Naive thymus-derived CD8-positive, alpha-beta T cell (primary cell): ENCODE results near the gene KRTAP10-10. TPM values are rescaled to one million over a fixed set of nuclear protein-coding genes. Genes with fewer than 3 reads are reported as not detected.
"Not testable (repeated sequence)": the region's sequence is repeated elsewhere in the genome, so short reads cannot be mapped to it uniquely, and the experiment has no call there.

ENCODE experiments used
- ATAC-seq, 2 donors: fragments of 150-1000 bp; cut with Tn5 transposase in 1 of 2; sonication (Bioruptor Pico), chemical (Tn5 transposase) in 1 of 2; 1 replicate in 1 of 2; 2 replicates in 1 of 2; pipeline ENCODE4 v1.10.0; 2021; ENCODE audit warnings: mild to moderate bottlenecking in 2 of 2, moderate library complexity in 2 of 2
- POLR2A ChIA-PET: fragments of 350-600 bp; sonication (Branson Sonifier 250); formaldehyde crosslinking; loops from one replicate; lab custom pipeline; 2021; ENCODE audit warnings: antibody characterized with exemption; lab: Charles Lee
- DNase-seq, 10 donors: peaks; one replicate each; pipeline versions ENCODE4 v3.0.0 to v3.0.0-alpha.2; 2020 to 2022
- H3K27ac Mint-ChIP-seq, 10 donors: one replicate each; pipeline ENCODE4 v1.8.0; 2020 to 2022; ENCODE audit warnings: mild to moderate bottlenecking in 10 of 10, mixed read lengths in 10 of 10, moderate library complexity in 4 of 10, inconsistent platforms in 1 of 10
- H3K27me3 Mint-ChIP-seq, 5 donors: one replicate each; pipeline ENCODE4 v1.8.0; 2021 to 2022; ENCODE audit warnings: mixed read lengths in 5 of 5
- H3K36me3 Mint-ChIP-seq, 3 donors: one replicate each; pipeline ENCODE4 v1.8.0; 2020 to 2022; ENCODE audit warnings: mixed read lengths in 3 of 3, mild to moderate bottlenecking in 2 of 3, inconsistent platforms in 1 of 3
- H3K4me1 Mint-ChIP-seq, 4 donors: one replicate each; pipeline ENCODE4 v1.8.0; 2021 to 2022; ENCODE audit warnings: mixed read lengths in 4 of 4
- H3K4me3 Mint-ChIP-seq, 10 donors: one replicate each; pipeline ENCODE4 v1.8.0; 2020 to 2022; ENCODE audit warnings: mild to moderate bottlenecking in 10 of 10, mixed read lengths in 10 of 10, moderate library complexity in 6 of 10, inconsistent platforms in 1 of 10
- H3K9me3 Mint-ChIP-seq, 9 donors: one replicate each; pipeline ENCODE4 v1.8.0; 2020 to 2022; ENCODE audit warnings: mixed read lengths in 9 of 9, mild to moderate bottlenecking in 3 of 9, inconsistent platforms in 1 of 9, moderate library complexity in 1 of 9
- polyA plus RNA-seq, 3 donors: library from polyadenylated mRNA; unstranded; fragments of 300-500 nt; fragmentation: Illumina TruSeq; gene quantifications; one replicate each; pipeline ENCODE4 v1.2.3, GENCODE V29; 2021
- total RNA-seq, 8 experiments: library from RNA in 2 of 8; stranded (reverse) in 2 of 8; gene quantifications; one replicate each; pipeline ENCODE4 v1.2.3 and lab custom pipeline; 2021 to 2026

Gene KRTAP10-10
- total and polyA plus RNA-seq, 5 experiments from 2014 or later: not detected

DNA sequence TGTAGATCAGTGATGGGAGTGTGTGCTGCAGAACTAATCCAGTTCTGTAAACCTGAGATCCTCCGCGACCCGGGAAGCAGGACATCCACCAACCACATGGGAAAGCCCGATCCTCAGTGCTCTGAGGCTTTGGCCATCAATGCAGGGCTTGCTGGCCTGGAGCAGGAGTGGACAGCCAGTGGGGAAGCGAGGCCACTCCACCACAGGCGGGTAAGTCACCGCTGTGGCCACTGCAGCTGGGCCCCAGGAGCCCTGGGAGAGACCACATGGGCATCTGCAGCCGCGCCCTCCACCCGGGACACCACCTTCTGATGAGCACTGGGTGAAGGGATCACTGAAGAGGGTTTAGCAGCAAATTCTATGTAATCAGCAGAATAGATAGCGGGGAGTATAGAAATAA lies 44.0 kb downstream of the KRTAP10-10 start:
- H3K9me3 Mint-ChIP-seq: no peaks in the 10 kb centered on the region
- H3K4me1 Mint-ChIP-seq: peaks cover 0 to 10% (median 8%) of the 10 kb centered on the region in 4 donors
- DNase-seq: no peak
- no peak for ATAC-seq
- no peak overlapping the region for H3K4me3 Mint-ChIP-seq
- peak overlapping the region in 3 of 10 donors; percentile 37 to 72 (median 71) for H3K27ac Mint-ChIP-seq
- H3K36me3 Mint-ChIP-seq: no peaks in the 10 kb centered on the region
- POLR2A ChIA-PET: no interaction called here
- peaks cover 0 to 8% (median 2%) of the 10 kb centered on the region in 5 donors for H3K27me3 Mint-ChIP-seq

DNA sequence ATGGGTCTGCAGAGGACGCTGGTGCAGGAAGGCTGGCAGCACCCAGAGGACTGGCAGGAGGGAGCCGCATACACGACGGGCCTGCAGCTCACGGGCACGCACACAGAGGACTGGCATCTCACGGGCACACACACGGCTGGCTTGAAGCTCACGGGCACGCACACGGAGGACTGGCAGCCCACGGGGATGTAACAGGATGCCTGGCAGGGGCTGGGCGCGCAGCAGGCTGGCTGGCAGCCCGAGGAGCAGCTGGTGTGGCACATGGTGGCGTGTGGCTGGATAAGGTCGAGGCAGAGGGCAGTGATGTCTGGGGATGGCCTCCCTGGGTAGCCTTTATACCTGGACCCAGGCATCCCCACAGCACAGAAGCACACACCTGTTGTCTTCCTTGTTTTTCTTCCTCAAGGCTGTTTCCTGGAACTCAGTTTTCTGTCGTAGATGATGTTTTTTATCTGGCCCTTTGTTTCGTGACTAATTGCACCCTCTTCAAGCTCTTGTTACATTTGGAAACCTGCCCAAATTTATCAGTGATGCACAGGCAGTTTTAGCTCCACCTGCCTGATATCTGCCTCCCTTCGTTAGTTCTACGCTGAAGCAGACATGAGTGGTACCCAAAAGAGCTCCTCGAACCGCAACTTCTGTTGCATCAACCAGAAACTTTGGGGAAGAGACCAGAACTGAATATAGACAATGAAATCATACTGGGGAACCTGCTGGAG lies 44.9 kb downstream of the KRTAP10-10 start, which contains the start of gene KRTAP12-1:
TSS of gene KRTAP12-1 (minus strand) at position 303 of the 719 bp plus-strand sequence. CDS start at position 263, 40 bp downstream.
- H3K4me3 Mint-ChIP-seq: no peak within 1 kb of the TSS
- peaks cover 0 to 11% (median 2%) of the 10 kb centered on the region in 5 donors for H3K27me3 Mint-ChIP-seq
- peaks cover 0 to 12% (median 9%) of the 10 kb centered on the region in 4 donors for H3K4me1 Mint-ChIP-seq
- ATAC-seq: no peak
- DNase-seq: no peak
- no peaks in the 10 kb centered on the region for H3K36me3 Mint-ChIP-seq
- H3K27ac Mint-ChIP-seq: peak within 1 kb of the TSS in 3 of 10 donors; percentile 71 to 74 (median 72)
- POLR2A ChIA-PET: interaction anchor here (0.9 kb wide), 1 partner anchor 12 kb away, joined by 3 read pairs; no protein-coding TSS in a partner anchor
- H3K9me3 Mint-ChIP-seq: no peaks in the 10 kb centered on the region

DNA sequence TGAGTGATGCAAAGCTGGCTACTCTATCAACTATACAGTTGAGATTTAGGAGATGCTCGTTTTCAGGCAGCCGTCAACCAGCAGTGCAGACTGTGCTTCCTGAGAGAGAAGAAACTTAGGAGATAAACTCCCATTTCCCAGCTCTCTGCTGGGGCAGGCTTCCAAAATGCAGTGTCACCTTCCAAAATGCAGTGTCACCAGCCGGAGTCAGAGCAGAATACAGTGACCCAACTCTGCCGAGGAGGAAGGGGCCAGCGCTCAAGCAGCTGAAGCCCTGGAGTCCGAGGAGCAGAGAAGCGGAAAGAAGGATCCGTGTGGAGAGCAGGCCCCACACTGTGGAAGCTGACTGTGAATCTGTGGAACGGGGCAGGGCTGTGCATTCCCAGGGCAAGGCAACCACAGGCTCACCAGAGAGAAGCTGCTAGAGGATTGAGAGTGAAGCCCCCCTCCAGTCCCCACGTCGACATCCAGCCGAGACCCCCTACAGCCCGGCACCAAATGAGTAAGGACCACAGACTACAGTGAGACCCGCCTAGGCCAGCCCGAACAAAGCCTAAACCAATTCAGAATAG lies 45.5 kb downstream of the KRTAP10-10 start:
- POLR2A ChIA-PET: interaction anchor here (0.9 kb wide), 1 partner anchor 13 kb away, joined by 3 read pairs; no protein-coding TSS in a partner anchor
- Mint-ChIP-seq H3K36me3 (no peaks in the 10 kb centered on the region), H3K27ac (peak overlapping the region in 1 of 10 donors; percentile 74), H3K4me3 (no peak overlapping the region), H3K4me1 (peaks cover 0 to 12% (median 9%) of the 10 kb centered on the region in 4 donors), H3K9me3 (no peaks in the 10 kb centered on the region), H3K27me3 (peaks cover 0 to 11% (median 2%) of the 10 kb centered on the region in 5 donors)
- DNase-seq: no peak
- ATAC-seq: no peak

DNA sequence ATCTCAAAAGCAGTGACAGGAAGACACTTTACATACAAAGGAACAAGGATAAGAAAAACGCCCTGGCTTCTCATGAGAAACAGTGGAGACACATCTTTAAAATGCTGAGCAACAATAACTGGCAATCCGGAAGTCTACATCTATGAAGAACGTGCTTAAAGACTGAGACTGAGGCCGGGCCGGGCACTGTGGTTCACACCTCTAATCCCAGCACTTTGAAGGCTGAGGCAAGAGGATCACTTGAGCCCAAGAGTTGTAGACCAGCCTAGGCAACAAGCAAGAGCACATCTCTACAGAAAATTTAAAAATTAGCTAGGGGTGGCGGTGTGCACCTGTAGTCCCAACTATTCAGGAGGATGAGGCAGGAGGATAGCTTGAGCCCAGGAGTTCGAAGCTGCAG lies 46.9 kb downstream of the KRTAP10-10 start:
- DNase-seq (no peak), ATAC-seq (no peak)
- peak overlapping the region in 2 of 10 donors; percentile 0 to 31 for H3K27ac Mint-ChIP-seq
- H3K4me3 Mint-ChIP-seq: no peak overlapping the region
- peaks cover 0 to 11% (median 2%) of the 10 kb centered on the region in 5 donors for H3K27me3 Mint-ChIP-seq
- no peaks in the 10 kb centered on the region for H3K36me3 Mint-ChIP-seq
- no peaks in the 10 kb centered on the region for H3K9me3 Mint-ChIP-seq
- POLR2A ChIA-PET: interaction anchor here (1.1 kb wide), 1 partner anchor 27 kb away, joined by 3 read pairs; the partner anchor contains the start of gene KRTAP12-3
- H3K4me1 Mint-ChIP-seq: peaks cover 0 to 12% (median 9%) of the 10 kb centered on the region in 4 donors

DNA sequence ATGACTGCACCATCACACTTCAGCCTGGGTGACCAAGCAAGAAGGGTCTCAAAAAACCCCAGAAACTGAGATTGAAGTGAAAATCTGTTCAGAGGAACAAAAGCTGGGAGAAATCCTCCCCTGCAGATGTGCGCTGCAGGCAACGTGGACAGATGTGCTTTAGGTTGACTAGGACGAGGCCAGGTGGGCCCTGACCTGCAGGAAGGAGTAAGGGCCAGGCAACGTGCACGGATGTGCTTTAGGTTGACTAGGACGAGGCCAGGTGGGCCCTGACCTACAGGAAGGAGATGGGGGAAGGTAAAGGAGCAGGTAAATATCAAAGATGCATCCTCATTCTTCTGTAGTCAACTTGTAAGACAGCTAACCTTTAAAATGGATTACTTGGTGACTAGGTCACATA lies 47.3 kb downstream of the KRTAP10-10 start:
- POLR2A ChIA-PET: interaction anchor here (1.1 kb wide), 1 partner anchor 27 kb away, joined by 3 read pairs; the partner anchor contains the start of gene KRTAP12-3
- DNase-seq (no peak), ATAC-seq (no peak)
- Mint-ChIP-seq H3K4me3 (no peak overlapping the region), H3K4me1 (peaks cover 0 to 12% (median 9%) of the 10 kb centered on the region in 4 donors), H3K9me3 (no peaks in the 10 kb centered on the region), H3K27ac (no peak overlapping the region), H3K36me3 (no peaks in the 10 kb centered on the region), H3K27me3 (peaks cover 0 to 9% (median 2%) of the 10 kb centered on the region in 5 donors)

DNA sequence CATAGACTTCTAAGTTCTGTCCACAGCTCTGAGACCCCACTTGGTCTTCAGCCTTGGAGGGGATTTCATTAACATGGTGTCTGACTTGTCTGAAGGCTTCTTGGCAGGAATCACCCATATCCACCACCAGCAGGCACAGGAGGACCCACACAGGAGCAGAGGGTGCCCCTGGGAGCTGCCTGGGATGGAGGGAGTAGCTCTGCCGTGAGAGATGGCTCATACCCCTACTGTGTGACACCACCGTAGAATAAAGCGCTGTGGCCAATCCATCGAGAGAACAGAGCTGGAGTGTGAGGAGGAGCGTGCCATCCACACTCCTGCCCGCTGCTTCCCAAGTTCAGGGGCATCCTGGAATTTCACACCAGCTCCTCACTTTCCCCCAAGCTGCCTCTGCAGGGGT lies 47.9 kb downstream of the KRTAP10-10 start:
- not testable (repeated sequence) for H3K9me3 Mint-ChIP-seq, H3K27ac Mint-ChIP-seq, H3K4me3 Mint-ChIP-seq, DNase-seq, H3K27me3 Mint-ChIP-seq, ATAC-seq, H3K36me3 Mint-ChIP-seq
- peaks cover 0 to 13% (median 9%) of the 10 kb centered on the region in 4 donors for H3K4me1 Mint-ChIP-seq
- POLR2A ChIA-PET: interaction anchor here (1.1 kb wide), 1 partner anchor 28 kb away, joined by 3 read pairs; the partner anchor contains the start of gene KRTAP12-3

DNA sequence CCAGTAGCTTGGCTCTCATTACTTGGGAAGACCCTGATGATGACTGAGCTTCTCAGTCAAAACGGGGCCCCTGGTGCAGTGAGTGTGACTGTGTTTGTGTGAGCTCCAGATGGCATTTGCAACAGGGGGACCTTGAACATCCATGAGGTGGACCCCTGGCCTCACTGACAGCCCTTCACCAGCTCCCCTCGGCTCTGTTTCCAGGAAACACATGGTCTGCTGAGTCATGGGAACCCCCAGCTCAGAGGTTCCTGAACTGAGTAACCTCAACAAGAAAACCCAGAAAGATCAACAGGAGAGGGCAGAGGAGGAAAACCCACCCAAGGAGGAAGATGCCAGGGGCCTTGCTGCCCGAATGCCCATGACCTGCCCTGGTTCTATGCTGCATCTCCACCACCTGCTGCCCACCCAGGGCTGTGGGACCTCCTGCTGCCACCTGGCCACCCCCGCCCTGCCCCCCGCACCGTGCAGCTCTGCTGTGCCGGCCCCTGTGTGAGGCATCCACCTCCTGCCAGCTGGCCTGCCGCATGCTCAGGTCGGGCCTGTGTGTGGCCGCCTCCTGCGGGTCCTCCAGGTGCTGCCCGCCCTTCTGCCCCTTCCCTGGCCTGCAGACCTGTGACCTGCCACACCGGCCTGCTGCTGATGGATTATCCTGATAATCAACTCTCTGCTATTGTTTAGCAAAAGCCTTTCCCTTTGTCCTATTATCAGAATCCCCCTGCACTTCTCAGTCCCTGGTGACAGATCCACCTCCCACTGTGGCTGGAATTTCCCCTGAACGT lies 49.0 kb downstream of the KRTAP10-10 start:
- Mint-ChIP-seq H3K4me3 (no peak overlapping the region), H3K4me1 (peaks cover under 1 to 22% (median 13%) of the 10 kb centered on the region in 4 donors), H3K9me3 (no peaks in the 10 kb centered on the region), H3K27ac (peak overlapping the region in 3 of 10 donors; percentile 56 to 77 (median 63)), H3K36me3 (no peaks in the 10 kb centered on the region), H3K27me3 (peaks cover 0 to 5% (median 2%) of the 10 kb centered on the region in 5 donors)
- DNase-seq (no peak), ATAC-seq (no peak)
- POLR2A ChIA-PET: no interaction called here

DNA sequence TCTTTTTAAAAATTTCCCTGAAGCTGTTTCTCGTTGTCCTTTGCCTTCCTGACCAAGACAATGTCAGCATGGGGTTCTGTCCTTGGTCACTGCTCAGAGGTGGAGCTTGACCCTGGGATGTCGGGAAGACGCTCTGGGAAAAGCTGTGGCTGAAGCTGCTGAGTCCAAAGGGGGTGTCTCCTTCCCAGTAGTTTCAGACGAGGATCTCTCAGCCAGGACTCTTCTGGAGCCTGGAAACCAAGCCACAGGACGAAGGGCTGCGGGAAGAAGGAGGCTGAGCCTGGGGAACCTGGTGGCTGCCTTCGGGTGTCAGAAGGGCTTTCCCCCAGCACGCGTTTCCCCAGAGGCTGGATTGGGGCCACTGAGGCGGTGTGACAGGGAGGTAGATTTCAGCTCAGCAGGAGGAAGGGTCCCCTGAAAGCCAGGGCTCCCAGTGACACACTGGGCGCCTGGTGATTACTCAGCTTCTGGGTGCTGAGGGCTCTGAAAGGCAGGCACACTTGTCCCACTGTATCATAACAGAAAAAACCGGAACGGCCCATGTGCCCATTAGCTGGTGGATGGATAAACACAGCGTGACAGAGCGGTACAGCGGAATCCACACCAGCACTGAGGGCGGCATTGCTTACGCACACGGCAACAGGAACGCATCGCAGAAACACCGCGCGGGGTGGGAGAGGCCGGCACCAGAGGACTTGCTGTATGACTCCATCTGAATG lies 49.8 kb downstream of the KRTAP10-10 start:
- POLR2A ChIA-PET: no interaction called here
- Mint-ChIP-seq H3K27ac (peak overlapping the region in 3 of 10 donors; percentile 39 to 63 (median 57)), H3K9me3 (peaks cover 0 to 3% (median 0%) of the 10 kb centered on the region in 9 donors), H3K36me3 (no peaks in the 10 kb centered on the region), H3K4me1 (peaks cover 9 to 30% (median 19%) of the 10 kb centered on the region in 4 donors), H3K4me3 (no peak overlapping the region), H3K27me3 (peaks cover 0 to 5% (median 2%) of the 10 kb centered on the region in 5 donors)
- no peak for DNase-seq
- ATAC-seq: no peak

DNA sequence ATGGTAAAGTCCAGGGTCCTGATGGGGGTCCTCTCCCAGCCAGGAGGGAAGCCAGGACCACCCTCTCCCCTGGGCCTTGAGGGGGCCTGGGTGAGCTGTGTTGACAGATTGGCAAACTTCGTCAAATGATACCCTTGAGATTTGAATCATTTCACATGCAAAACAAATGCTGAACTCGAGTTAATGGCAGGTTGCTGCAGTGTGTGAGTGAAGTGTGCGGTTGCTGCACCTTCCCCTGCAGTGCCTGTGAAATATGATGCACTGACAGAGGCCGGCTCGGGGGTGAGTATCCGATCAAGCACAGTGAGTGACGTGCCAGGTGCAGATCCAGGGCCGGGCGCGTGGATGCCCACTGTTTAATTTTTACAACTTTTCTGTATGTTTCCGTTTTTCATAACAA lies 50.5 kb downstream of the KRTAP10-10 start:
- Mint-ChIP-seq H3K27ac (peak overlapping the region in 3 of 10 donors; percentile 4 to 48 (median 37)), H3K4me1 (peaks cover 10 to 33% (median 21%) of the 10 kb centered on the region in 4 donors), H3K36me3 (peaks cover 0 to 2% (median 0%) of the 10 kb centered on the region in 3 donors), H3K27me3 (peaks cover 0 to 5% (median 2%) of the 10 kb centered on the region in 5 donors), H3K9me3 (peaks cover 0 to 5% (median 2%) of the 10 kb centered on the region in 9 donors), H3K4me3 (no peak overlapping the region)
- no peak for ATAC-seq
- DNase-seq: no peak
- POLR2A ChIA-PET: no interaction called here
